ENCODE measurements around the gene SHISA7. TPM values are rescaled to one million over a fixed set of nuclear protein-coding genes. Genes with fewer than 3 reads are reported as not detected.

Gene SHISA7
- total and polyA plus RNA-seq, 2 of the 4 experiments (the other 2 are of a cell fraction): not detected

- peak; percentile 96; the same call in 1 of the 2 replicates for TF ChIP-seq CHD1 (IDR thresholded peaks at IDR 0.05; ENCODE audit: low read depth, low read length)
- no peak for TF ChIP-seq CEBPB (IDR thresholded peaks at IDR 0.05; ENCODE audit: low read depth, low read length)
Measured at GRCh38 chr19:55385724-55386492, 57.2 kb downstream of the SHISA7 start, which contains the start of gene RPL28 (continued).

- peaks cover 23% of the 10 kb centered on the region for H3K9me1 ChIP-seq (ENCODE audit: insufficient read depth, low read length)
- peak overlapping the region; percentile 91 for H2BK20ac ChIP-seq (ENCODE audit: low read depth, low read length)
- H3K18ac ChIP-seq (ENCODE audit: low read depth, low read length): peak overlapping the region; percentile 98
- in situ Hi-C loops (cut with MboI; ENCODE audit: low sequenced_read_pairs): loop anchor here (10.0 kb wide), 1 partner anchor 90 kb away; no protein-coding TSS in a partner anchor
- H3K23ac ChIP-seq (ENCODE audit: low read depth, low read length): peak overlapping the region; percentile 99
- dilution Hi-C loops (cut with HindIII; ENCODE audit: low sequenced_read_pairs, unreplicated experiment): no loop called here
- H3K27ac ChIP-seq (ENCODE audit: insufficient read depth, low read length): peak overlapping the region; percentile 93
- H3K4me2 ChIP-seq (ENCODE audit: low read depth, low read length): peak overlapping the region; percentile 91
- CTCF ChIA-PET: interaction anchor here (0.6 kb wide), 1 partner anchor 34 kb away, joined by 3 read pairs; no protein-coding TSS in a partner anchor
- WGBS, 2 experiments (ENCODE audit: extremely low coverage in 2 of 2, insufficient read length in 1 of 2): 5% methylated on average over 8 of the region's 34 CpGs; no CpG with 5 or more reads in 1 of the 2 experiments
- H2AK5ac ChIP-seq (ENCODE audit: low read depth, low read length): peak overlapping the region; percentile 98
- H4K20me1 ChIP-seq (ENCODE audit: insufficient read depth, low read length): peaks cover 44% of the 10 kb centered on the region
- H3K9ac ChIP-seq (ENCODE audit: low read depth, low read length): peak overlapping the region; percentile 96
- DNase-seq (peak; percentile 94), ATAC-seq (ENCODE audit: low read depth) (peak; percentile 82)
- peak overlapping the region; percentile 96 for H4K5ac ChIP-seq (ENCODE audit: low read depth, low read length)
- peak overlapping the region; percentile 90 for H2AFZ ChIP-seq (replicated peaks; ENCODE audit: low read length, poor library complexity)
- H3K4ac ChIP-seq (ENCODE audit: low read depth, low read length): peak overlapping the region; percentile 98
- H3K14ac ChIP-seq (replicated peaks; ENCODE audit: low read depth, low read length): peak overlapping the region; percentile 100
- H2BK15ac ChIP-seq (ENCODE audit: low read depth, low read length): peak overlapping the region; percentile 82; the same call in 1 of the 3 replicates
- no peaks in the 10 kb centered on the region for H3K27me3 ChIP-seq (ENCODE audit: control insufficient read depth, insufficient read depth, low read length)
- H2BK5ac ChIP-seq (ENCODE audit: low read depth, low read length, poor library complexity, severe bottlenecking): peak overlapping the region; percentile 89
- no peaks in the 10 kb centered on the region for H3K9me3 ChIP-seq (ENCODE audit: control insufficient read depth, insufficient read depth, low read length)
- POLR2A ChIA-PET (ENCODE audit: unreplicated experiment): interaction anchor here (0.5 kb wide), 1 partner anchor 1306 kb away, joined by 3 read pairs; no protein-coding TSS in a partner anchor
- H2AK9ac ChIP-seq (replicated peaks; ENCODE audit: low read depth, low read length, poor library complexity): peak overlapping the region; percentile 86
- peak overlapping the region; percentile 98 for H4K91ac ChIP-seq (ENCODE audit: insufficient read depth, low read depth, low read length)
- H3K36me3 ChIP-seq (ENCODE audit: control insufficient read depth, insufficient read depth, low read length): peaks cover 37% of the 10 kb centered on the region
- peak overlapping the region; percentile 97 for H2BK120ac ChIP-seq (ENCODE audit: low read depth, low read length)
- H3K56ac ChIP-seq (ENCODE audit: extremely low read depth, insufficient read depth, low read length): peak overlapping the region; percentile 99
- intact Hi-C loops (cut with micrococcal nuclease): loop anchor here (5.0 kb wide), 2 partner anchors 83 to 103 kb away; partner anchors contain the start of genes BRSK1 and HSPBP1
- peak overlapping the region; percentile 51 for H3K4me3 ChIP-seq (ENCODE audit: insufficient read depth, low read depth, low read length)
- peaks cover 18 to 47% of the 10 kb centered on the region in 2 experiments for H3K79me1 ChIP-seq (ENCODE audit: low read depth in 1 of 2, low read length in 2 of 2)
- H3K4me1 ChIP-seq (ENCODE audit: control insufficient read depth, insufficient read depth, low read length): peaks cover 39% of the 10 kb centered on the region
- H4K8ac ChIP-seq (ENCODE audit: low read depth in 2 of 2, low read length in 2 of 2): peak overlapping the region; percentile 79 to 99
- no TSS peak for BruUV-seq (replicated peaks)
- TF ChIP-seq MAFK (IDR thresholded peaks at IDR 0.05; ENCODE audit: low read depth, low read length) (no peak), RCOR1 (IDR thresholded peaks at IDR 0.05; ENCODE audit: insufficient replicate concordance, low read length) (no peak), POLR2A (IDR thresholded peaks at IDR 0.05; ENCODE audit: low read depth, low read length) (no peak), CHD1 (IDR thresholded peaks at IDR 0.05; ENCODE audit: low read depth, low read length) (no peak), SMC3 (IDR thresholded peaks at IDR 0.05; ENCODE audit: low read depth, low read length) (no peak), NFE2L2 (IDR thresholded peaks at IDR 0.05; ENCODE audit: low read depth, low read length) (no peak), FOS (IDR thresholded peaks at IDR 0.05; ENCODE audit: low read depth, low read length) (no peak), BHLHE40 (IDR thresholded peaks at IDR 0.05; ENCODE audit: low read depth, low read length) (no peak), USF2 (IDR thresholded peaks at IDR 0.05; ENCODE audit: low read depth, low read length) (no peak), ELK1 (IDR thresholded peaks at IDR 0.05; ENCODE audit: borderline replicate concordance, low read depth, low read length) (no peak), MAZ (IDR thresholded peaks at IDR 0.05; ENCODE audit: borderline replicate concordance, low read depth, low read length) (no peak)
Measured at GRCh38 chr19:55384920-55385723, 58.0 kb downstream of the SHISA7 start.

Measured in IMR-90 (cell line).